HepG2 (cell line): ENCODE measurements around the gene SLC16A7. TPM values are rescaled to one million over a fixed set of nuclear protein-coding genes. Genes with fewer than 3 reads are reported as not detected.

ENCODE experiments used
- ATAC-seq: fragments of 200-7000 bp; cut with Tn5 transposase; 3 replicates; pipeline ENCODE4 v1.9.1; 2020; ENCODE audit warnings: mild to moderate bottlenecking, moderate library complexity
- BruUV-seq: library from RNA; stranded (reverse); fragments of 400-500 nt; replicated peaks from 2 replicates; lab custom pipeline; 2021; lab: Mats Ljungman, UMichigan
- CTCF ChIA-PET: fragments of 300-600 bp; formaldehyde crosslinking; extraction: SDS; loops from one replicate; lab custom pipeline; 2021; ENCODE audit warnings: low total read pairs, inconsistent platforms, low intra/inter-chr PET ratio; lab: Yijun Ruan, JAX
- POLR2A ChIA-PET: fragments of 350-600 bp; sonication (Branson Sonifier 250); formaldehyde crosslinking; loops from one replicate; lab custom pipeline; 2020; ENCODE audit warnings: antibody characterized with exemption, inconsistent platforms; lab: Yijun Ruan, JAX
- DNase-seq: peaks from one replicate; pipeline ENCODE4 v3.0.0-alpha.2; 2015; ENCODE audit warnings: low spot score
- FAIRE-seq: peaks from 3 replicates; lab custom pipeline; 2011; peaks lifted over from hg19 to GRCh38; lab: Jason Lieb, UNC
- H2AFZ ChIP-seq: one replicate; pipeline ENCODE4 v1.6.1; 2011; ENCODE audit warnings: low read length, inconsistent platforms
- H3K27ac ChIP-seq: fragments of 300-600 bp; 3 replicates; pipeline ENCODE4 v1.8.0; 2011; ENCODE audit warnings: mixed run types, mild to moderate bottlenecking, mixed read lengths, low read length, inconsistent platforms; ENCODE audit not compliant: insufficient read depth; ENCODE audit errors: extremely low read length
- H3K27me3 ChIP-seq, 2 experiments: fragments of 200-600 bp in 1 of 2; 2 replicates in 1 of 2; 3 replicates in 1 of 2; pipeline versions ENCODE4 v1.6.0 to v1.8.0; 2011; ENCODE audit warnings: low read length in 2 of 2, mild to moderate bottlenecking in 2 of 2, moderate library complexity in 2 of 2, inconsistent platforms in 1 of 2; ENCODE audit not compliant: insufficient read depth in 2 of 2, control insufficient read depth in 1 of 2
- H3K36me3 ChIP-seq, 2 experiments: fragments of 200-600 bp in 1 of 2; replicated peaks in 1 of 2; 2 replicates in 1 of 2; 3 replicates in 1 of 2; pipeline versions ENCODE4 v1.5.1 to v1.8.0; 2011; ENCODE audit warnings: low read length in 2 of 2, inconsistent platforms in 1 of 2; ENCODE audit not compliant: insufficient read depth in 2 of 2, control insufficient read depth in 1 of 2
- H3K4me1 ChIP-seq: 2 replicates; pipeline ENCODE4 v1.5.1; 2012; ENCODE audit warnings: low read length, inconsistent platforms; ENCODE audit not compliant: insufficient read depth
- H3K4me2 ChIP-seq: 2 replicates; pipeline ENCODE4 v1.6.0; 2011; ENCODE audit warnings: low read depth, low read length, inconsistent platforms
- H3K4me3 ChIP-seq, 3 experiments: fragments of 200-600 bp in 1 of 3; sonication (generic), shearing (Covaris generic) in 1 of 3; replicated peaks in 1 of 3; 2 replicates each; pipeline ENCODE4 v1.5.1; 2011 to 2016; ENCODE audit warnings: low read length in 3 of 3, inconsistent platforms in 2 of 3, low read depth in 2 of 3, mild to moderate bottlenecking in 2 of 3, control low read depth in 1 of 3, mixed read lengths in 1 of 3; ENCODE audit not compliant: insufficient read depth in 1 of 3
- H3K79me2 ChIP-seq: one replicate; pipeline ENCODE4 v1.6.1; 2011; ENCODE audit warnings: low read length, inconsistent platforms; ENCODE audit not compliant: insufficient read depth
- H3K9ac ChIP-seq: 2 replicates; pipeline ENCODE4 v1.6.0; 2011; ENCODE audit warnings: mild to moderate bottlenecking, low read depth, low read length, inconsistent platforms; ENCODE audit not compliant: insufficient read depth
- H3K9me3 ChIP-seq: 2 replicates; pipeline ENCODE4 v1.5.1; 2012; ENCODE audit warnings: mild to moderate bottlenecking, low read length
- H4K20me1 ChIP-seq: 2 replicates; pipeline ENCODE4 v1.6.0; 2011; ENCODE audit warnings: inconsistent platforms, mild to moderate bottlenecking, low read length, moderate library complexity; ENCODE audit not compliant: insufficient read depth
- ARHGAP35 ChIP-seq: sonication (generic); formaldehyde crosslinking; IDR thresholded peaks from 2 replicates; pipeline ENCODE4 v1.9.0; 2022; ENCODE audit warnings: mild to moderate bottlenecking, inconsistent platforms, moderate library complexity, missing genetic modification reagents, borderline replicate concordance
- CAMTA2 ChIP-seq: sonication (generic); formaldehyde crosslinking; IDR thresholded peaks from 2 replicates; pipeline ENCODE4 v1.4.0; 2020; ENCODE audit warnings: mild to moderate bottlenecking, missing genetic modification reagents, borderline replicate concordance
- EP300 ChIP-seq, 3 experiments: sonication (generic) in 1 of 3; formaldehyde crosslinking in 1 of 3; IDR thresholded peaks; 2 replicates each; pipeline versions ENCODE4 v1.5.1 to v1.6.1; 2011 to 2020; ENCODE audit warnings: low read depth in 2 of 3, low read length in 2 of 3, borderline replicate concordance in 1 of 3, improper control_type of control experiment in 1 of 3, mild to moderate bottlenecking in 1 of 3, missing genetic modification reagents in 1 of 3, moderate library complexity in 1 of 3
- HNRNPLL ChIP-seq: fragments of 200-400 bp; formaldehyde crosslinking; IDR thresholded peaks from 2 replicates; pipeline ENCODE4 v1.6.1; 2017; ENCODE audit warnings: mild to moderate bottlenecking, low read depth, low read length; ENCODE audit not compliant: poor library complexity, severe bottlenecking
- HOXD1 ChIP-seq: sonication (generic); formaldehyde crosslinking; IDR thresholded peaks from 2 replicates; pipeline ENCODE4 v1.5.0; 2020; ENCODE audit warnings: missing genetic modification reagents
- MTA1 ChIP-seq: sonication (generic); formaldehyde crosslinking; IDR thresholded peaks from 2 replicates; pipeline ENCODE4 v1.4.0; 2020; ENCODE audit warnings: missing genetic modification reagents, mild to moderate bottlenecking, borderline replicate concordance
- MYC ChIP-seq: sonication (generic); formaldehyde crosslinking; IDR thresholded peaks from 2 replicates; pipeline ENCODE4 v1.9.0; 2021; ENCODE audit warnings: missing genetic modification reagents, borderline replicate concordance
- REST ChIP-seq, 2 experiments: IDR thresholded peaks; 2 replicates each; pipeline ENCODE4 v1.6.1; 2011 to 2012; ENCODE audit warnings: low read length in 2 of 2, borderline replicate concordance in 1 of 2, low read depth in 1 of 2, mild to moderate bottlenecking in 1 of 2, moderate library complexity in 1 of 2
- TARDBP ChIP-seq: sonication (generic); formaldehyde crosslinking; IDR thresholded peaks from 2 replicates; pipeline ENCODE4 v1.8.0; 2022; ENCODE audit warnings: mild to moderate bottlenecking, missing genetic modification reagents
- THAP11 ChIP-seq: IDR thresholded peaks from 2 replicates; pipeline ENCODE4 v1.6.1; 2016; ENCODE audit warnings: missing biosample characterization, missing genetic modification reagents
- ZNF136 ChIP-seq: sonication (generic); formaldehyde crosslinking; IDR thresholded peaks from 2 replicates; pipeline ENCODE4 v1.8.1; 2022; ENCODE audit warnings: low read depth, mild to moderate bottlenecking, moderate library complexity, missing genetic modification reagents
- ZNF513 ChIP-seq: sonication (generic); formaldehyde crosslinking; conservative IDR thresholded peaks from 2 replicates; pipeline ENCODE4 v1.5.0; 2020; ENCODE audit warnings: missing genetic modification reagents
- WGBS: methylation state at CpG from one replicate; pipeline ENCODE4 v1.1.6; 2017; ENCODE audit warnings: low lambda C conversion rate; 5-methylcytosine and 5-hydroxymethylcytosine counted together
- in situ Hi-C: cut with HindIII; loops from 2 replicates; pipeline ENCODE4 v1.10.0; 2017; ENCODE audit warnings: low pct_unique_long_range_greater_than_20kb; ENCODE audit not compliant: extremely low pct_ligation_motif_present
- intact Hi-C: fragments of 100-400 bp; cut with micrococcal nuclease; formaldehyde crosslinking; loops from one replicate; pipeline ENCODE4 v1.10.0; 2022; ENCODE audit not compliant: unreplicated experiment
- polyA plus RNA-seq, 8 experiments: library from polyadenylated mRNA; depleted of rRNA in 3 of 8; stranded (reverse) in 7 of 8; unstranded in 1 of 8; fragments of >200 nt; fragmentation: Illumina TruSeq in 4 of 8; extraction: Trizol in 4 of 8; gene quantifications; 2 replicates each; pipeline versions ENCODE4 v1.2.1 to v1.2.3, GENCODE V29; 2011 to 2016; ENCODE audit warnings: low read depth in 4 of 8, missing spikeins in 1 of 8, mixed read lengths in 1 of 8; ENCODE audit not compliant: insufficient read depth in 1 of 8
- total RNA-seq, 5 experiments: library from RNA; depleted of rRNA; stranded (reverse); fragments of >200 nt; fragmentation: Illumina TruSeq; extraction: Trizol; gene quantifications; 2 replicates each; pipeline ENCODE4 v1.2.3, GENCODE V29; 2016; ENCODE audit warnings: low read depth in 1 of 5
- TF ChIP-seq, protein P1 (sequence below): sonication (generic); formaldehyde crosslinking; IDR thresholded peaks from 2 replicates; pipeline ENCODE4 v1.5.0; 2020; ENCODE audit warnings: mild to moderate bottlenecking, missing genetic modification reagents, borderline replicate concordance

Gene SLC16A7
- total and polyA plus RNA-seq, 2 of the 13 experiments (the other 11 are each of a cell fraction or from before 2014, with no cell fraction given) = 1.3 to 1.6 TPM

DNA sequence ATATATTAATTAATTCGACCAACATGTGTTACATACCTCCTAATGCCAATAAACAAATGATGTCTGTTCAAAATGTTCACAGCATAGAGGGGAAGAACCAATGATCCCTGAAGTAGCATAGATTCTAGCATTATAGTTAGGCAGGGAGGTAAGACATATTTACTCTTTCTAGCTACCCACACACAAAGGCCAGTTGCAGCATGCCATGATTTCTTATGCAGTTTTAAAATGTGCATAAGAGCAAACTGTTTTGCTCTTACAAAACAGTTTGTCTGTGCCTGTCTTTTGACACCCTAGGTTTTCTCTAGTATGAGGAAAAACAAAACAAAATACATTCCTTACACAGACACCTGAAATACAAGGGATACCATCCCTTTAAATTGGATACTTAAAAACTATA is 61.9 kb downstream of the SLC16A7 start (continued):
- no peak for TF ChIP-seq CAMTA2 (CRISPR knock-in tag)
- TF ChIP-seq, all 625 proteins: peak for 0

GRCh38 chr12:59660148-59660547 is 64.3 kb downstream of the SLC16A7 start:
- DNase-seq (no peak), FAIRE-seq (no peak), ATAC-seq (no peak)
- in situ Hi-C loops = no loop called here
- WGBS = 14% methylated on average over 2 of the region's 2 CpGs
- Histone ChIP-seq H2AFZ (no peak overlapping the region), H3K4me3 (no peak overlapping the region), H3K27me3 (no peaks in the 10 kb centered on the region), H3K4me1 (no peaks in the 10 kb centered on the region), H3K9me3 (peaks cover 23% of the 10 kb centered on the region; the same call in 1 of the 2 replicates), H3K36me3 (no peaks in the 10 kb centered on the region), H3K4me2 (no peak overlapping the region), H3K9ac (no peak overlapping the region), H3K27ac (no peak overlapping the region), H4K20me1 (no peaks in the 10 kb centered on the region), H3K79me2 (no peaks in the 10 kb centered on the region)
- POLR2A ChIA-PET = no interaction called here
- BruUV-seq = no TSS peak
- intact Hi-C loops = no loop called here
- CTCF ChIA-PET = no interaction called here
- TF ChIP-seq TARDBP (CRISPR knock-in tag) (no peak), REST (IDR thresholded peaks at IDR 0.05; ENCODE audit: borderline replicate concordance in 1 of 2, low read depth in 1 of 2, low read length in 2 of 2) (no peak), HOXD1 (no peak), THAP11 (CRISPR knock-in tag) (no peak), HNRNPLL (no peak), MYC (CRISPR knock-in tag) (no peak), ARHGAP35 (CRISPR knock-in tag) (no peak), MTA1 (no peak), EP300 (IDR thresholded peaks at IDR 0.05; ENCODE audit: low read depth in 2 of 2, low read length in 2 of 2) (no peak), EP300 (CRISPR knock-in tag; IDR thresholded peaks at IDR 0.05; ENCODE audit: borderline replicate concordance) (no peak), ZNF136 (no peak), ZNF513 (no peak)
- TF ChIP-seq, protein P1, sequence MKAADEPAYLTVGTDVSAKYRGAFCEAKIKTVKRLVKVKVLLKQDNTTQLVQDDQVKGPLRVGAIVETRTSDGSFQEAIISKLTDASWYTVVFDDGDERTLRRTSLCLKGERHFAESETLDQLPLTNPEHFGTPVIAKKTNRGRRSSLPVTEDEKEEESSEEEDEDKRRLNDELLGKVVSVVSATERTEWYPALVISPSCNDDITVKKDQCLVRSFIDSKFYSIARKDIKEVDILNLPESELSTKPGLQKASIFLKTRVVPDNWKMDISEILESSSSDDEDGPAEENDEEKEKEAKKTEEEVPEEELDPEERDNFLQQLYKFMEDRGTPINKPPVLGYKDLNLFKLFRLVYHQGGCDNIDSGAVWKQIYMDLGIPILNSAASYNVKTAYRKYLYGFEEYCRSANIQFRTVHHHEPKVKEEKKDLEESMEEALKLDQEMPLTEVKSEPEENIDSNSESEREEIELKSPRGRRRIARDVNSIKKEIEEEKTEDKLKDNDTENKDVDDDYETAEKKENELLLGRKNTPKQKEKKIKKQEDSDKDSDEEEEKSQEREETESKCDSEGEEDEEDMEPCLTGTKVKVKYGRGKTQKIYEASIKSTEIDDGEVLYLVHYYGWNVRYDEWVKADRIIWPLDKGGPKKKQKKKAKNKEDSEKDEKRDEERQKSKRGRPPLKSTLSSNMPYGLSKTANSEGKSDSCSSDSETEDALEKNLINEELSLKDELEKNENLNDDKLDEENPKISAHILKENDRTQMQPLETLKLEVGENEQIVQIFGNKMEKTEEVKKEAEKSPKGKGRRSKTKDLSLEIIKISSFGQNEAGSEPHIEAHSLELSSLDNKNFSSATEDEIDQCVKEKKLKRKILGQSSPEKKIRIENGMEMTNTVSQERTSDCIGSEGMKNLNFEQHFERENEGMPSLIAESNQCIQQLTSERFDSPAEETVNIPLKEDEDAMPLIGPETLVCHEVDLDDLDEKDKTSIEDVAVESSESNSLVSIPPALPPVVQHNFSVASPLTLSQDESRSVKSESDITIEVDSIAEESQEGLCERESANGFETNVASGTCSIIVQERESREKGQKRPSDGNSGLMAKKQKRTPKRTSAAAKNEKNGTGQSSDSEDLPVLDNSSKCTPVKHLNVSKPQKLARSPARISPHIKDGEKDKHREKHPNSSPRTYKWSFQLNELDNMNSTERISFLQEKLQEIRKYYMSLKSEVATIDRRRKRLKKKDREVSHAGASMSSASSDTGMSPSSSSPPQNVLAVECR = no peak
